Measurements from ENCODE around the gene LRPAP1. TPM values are rescaled to one million over a fixed set of nuclear protein-coding genes. Genes with fewer than 3 reads are reported as not detected.

The LRPAP1 gene
- polyA plus RNA-seq, 2 of the 4 experiments (the other 2 are of a cell fraction), result 64.3 to 81.1 TPM

- TF ChIP-seq NFE2L2 (conservative IDR thresholded peaks at IDR 0.05; ENCODE audit: low read length) (no peak), EHMT2 (IDR thresholded peaks at IDR 0.05; ENCODE audit: low read depth) (no peak), ZNF302 (CRISPR knock-in tag; IDR thresholded peaks at IDR 0.05) (no peak)
Measured at GRCh38 chr4:3514221-3514780, 17.9 kb downstream of the LRPAP1 start (continued).

DNA sequence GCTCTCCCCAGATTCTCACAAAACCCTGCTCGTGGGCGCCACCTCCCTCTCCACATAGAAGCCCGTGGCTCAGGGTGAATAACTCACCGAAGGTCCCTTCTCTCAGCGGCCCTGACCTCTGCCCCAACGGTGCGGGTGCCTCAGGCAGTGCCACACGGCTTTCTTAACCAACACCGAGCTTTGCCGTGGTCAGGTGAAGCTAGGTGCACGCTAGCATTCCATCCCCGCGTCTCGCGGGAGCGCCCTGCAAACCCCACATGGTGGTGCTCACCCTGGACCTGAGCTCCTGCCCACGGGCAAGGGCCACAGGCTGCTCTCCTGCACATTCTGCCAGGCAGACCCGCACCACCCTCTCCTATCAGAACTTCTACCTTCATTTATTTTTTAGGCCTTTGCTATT lies 18.4 kb downstream of the LRPAP1 start:
- Histone ChIP-seq H3K4me1 (no peaks in the 10 kb centered on the region), H3K4me3 (no peak overlapping the region), H3K27ac (no peak overlapping the region), H3K4me2 (no peak overlapping the region), H3K9me3 (no peaks in the 10 kb centered on the region)
- WGBS (ENCODE audit: missing lambda C conversion rate), result 95% methylated on average over 13 of the region's 18 CpGs
- DNase-seq (ENCODE audit: low read depth in 1 of 2, low spot score in 1 of 2) (no peak), FAIRE-seq (no peak), ATAC-seq (no peak)
- CTCF ChIA-PET, result interaction anchor here (0.5 to 3.3 kb wide), 3 partner anchors 10 to 1621 kb away, joined by 5 to 25 read pairs (median 14); no protein-coding TSS in a partner anchor
- TF ChIP-seq CHD4 (IDR thresholded peaks at IDR 0.05; ENCODE audit: borderline replicate concordance), result no peak
- no peak for TF ChIP-seq JUNB (IDR thresholded peaks at IDR 0.05)
- TF ChIP-seq POLR2AphosphoS2 (conservative IDR thresholded peaks at IDR 0.05; ENCODE audit: low read length), result no peak
- no peak for TF ChIP-seq ATOH8 (CRISPR knock-in tag; IDR thresholded peaks at IDR 0.05; ENCODE audit: low read depth)
- no peak for TF ChIP-seq RCOR1 (IDR thresholded peaks at IDR 0.05; ENCODE audit: low read depth, low read length)
- TF ChIP-seq, protein P1, sequence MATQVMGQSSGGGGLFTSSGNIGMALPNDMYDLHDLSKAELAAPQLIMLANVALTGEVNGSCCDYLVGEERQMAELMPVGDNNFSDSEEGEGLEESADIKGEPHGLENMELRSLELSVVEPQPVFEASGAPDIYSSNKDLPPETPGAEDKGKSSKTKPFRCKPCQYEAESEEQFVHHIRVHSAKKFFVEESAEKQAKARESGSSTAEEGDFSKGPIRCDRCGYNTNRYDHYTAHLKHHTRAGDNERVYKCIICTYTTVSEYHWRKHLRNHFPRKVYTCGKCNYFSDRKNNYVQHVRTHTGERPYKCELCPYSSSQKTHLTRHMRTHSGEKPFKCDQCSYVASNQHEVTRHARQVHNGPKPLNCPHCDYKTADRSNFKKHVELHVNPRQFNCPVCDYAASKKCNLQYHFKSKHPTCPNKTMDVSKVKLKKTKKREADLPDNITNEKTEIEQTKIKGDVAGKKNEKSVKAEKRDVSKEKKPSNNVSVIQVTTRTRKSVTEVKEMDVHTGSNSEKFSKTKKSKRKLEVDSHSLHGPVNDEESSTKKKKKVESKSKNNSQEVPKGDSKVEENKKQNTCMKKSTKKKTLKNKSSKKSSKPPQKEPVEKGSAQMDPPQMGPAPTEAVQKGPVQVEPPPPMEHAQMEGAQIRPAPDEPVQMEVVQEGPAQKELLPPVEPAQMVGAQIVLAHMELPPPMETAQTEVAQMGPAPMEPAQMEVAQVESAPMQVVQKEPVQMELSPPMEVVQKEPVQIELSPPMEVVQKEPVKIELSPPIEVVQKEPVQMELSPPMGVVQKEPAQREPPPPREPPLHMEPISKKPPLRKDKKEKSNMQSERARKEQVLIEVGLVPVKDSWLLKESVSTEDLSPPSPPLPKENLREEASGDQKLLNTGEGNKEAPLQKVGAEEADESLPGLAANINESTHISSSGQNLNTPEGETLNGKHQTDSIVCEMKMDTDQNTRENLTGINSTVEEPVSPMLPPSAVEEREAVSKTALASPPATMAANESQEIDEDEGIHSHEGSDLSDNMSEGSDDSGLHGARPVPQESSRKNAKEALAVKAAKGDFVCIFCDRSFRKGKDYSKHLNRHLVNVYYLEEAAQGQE (IDR thresholded peaks at IDR 0.05), result no peak
- TF ChIP-seq HMGXB4 (CRISPR knock-in tag; IDR thresholded peaks at IDR 0.05; ENCODE audit: borderline replicate concordance), result no peak
- TF ChIP-seq PBX3 (IDR thresholded peaks at IDR 0.05), result no peak
- no peak for TF ChIP-seq GATA3 (IDR thresholded peaks at IDR 0.05; ENCODE audit: borderline replicate concordance)
- no peak for TF ChIP-seq ZNF302 (CRISPR knock-in tag; IDR thresholded peaks at IDR 0.05)
- no peak for TF ChIP-seq SMC3 (IDR thresholded peaks at IDR 0.05)
- no peak for TF ChIP-seq EP300 (IDR thresholded peaks at IDR 0.05)
- TF ChIP-seq PHF8 (IDR thresholded peaks at IDR 0.05; ENCODE audit: borderline replicate concordance, low read depth), result no peak
- TF ChIP-seq USF2 (IDR thresholded peaks at IDR 0.05), result no peak
- no peak for TF ChIP-seq RARB (CRISPR knock-in tag; IDR thresholded peaks at IDR 0.05)
- TF ChIP-seq EHMT2 (IDR thresholded peaks at IDR 0.05; ENCODE audit: low read depth), result no peak
- POLR2A ChIA-PET, result no interaction called here
